ENCODE results near the gene NUP210. TPM values are rescaled to one million over a fixed set of nuclear protein-coding genes. Genes with fewer than 3 reads are reported as not detected.

The NUP210 gene
- total RNA-seq, 1 donor from 2014 or later, result 161 TPM

GRCh38 chr3:13294442-13295351 lies 125.4 kb downstream of the NUP210 start:
- intact Hi-C loops (cut with micrococcal nuclease), result no loop called here

- intact Hi-C loops (cut with micrococcal nuclease), result no loop called here
Measured at GRCh38 chr3:13292375-13292774, 127.7 kb downstream of the NUP210 start.

GRCh38 chr3:13290941-13291340 lies 129.2 kb downstream of the NUP210 start:
- intact Hi-C loops (cut with micrococcal nuclease), result no loop called here

- intact Hi-C loops (cut with micrococcal nuclease), result no loop called here
Measured at GRCh38 chr3:13289771-13290285, 130.3 kb downstream of the NUP210 start.

- intact Hi-C loops (cut with micrococcal nuclease), result no loop called here
Measured at GRCh38 chr3:13288732-13289718, 131.1 kb downstream of the NUP210 start.

- intact Hi-C loops (cut with micrococcal nuclease), result no loop called here
Measured at GRCh38 chr3:13287833-13288232, 132.3 kb downstream of the NUP210 start.

- intact Hi-C loops (cut with micrococcal nuclease), result no loop called here
Measured at GRCh38 chr3:13286873-13287272, 133.2 kb downstream of the NUP210 start.

GRCh38 chr3:13285007-13285567 lies 135.0 kb downstream of the NUP210 start:
- intact Hi-C loops (cut with micrococcal nuclease), result no loop called here

GRCh38 chr3:13283877-13284264 lies 136.3 kb downstream of the NUP210 start:
- intact Hi-C loops (cut with micrococcal nuclease), result no loop called here

DNA sequence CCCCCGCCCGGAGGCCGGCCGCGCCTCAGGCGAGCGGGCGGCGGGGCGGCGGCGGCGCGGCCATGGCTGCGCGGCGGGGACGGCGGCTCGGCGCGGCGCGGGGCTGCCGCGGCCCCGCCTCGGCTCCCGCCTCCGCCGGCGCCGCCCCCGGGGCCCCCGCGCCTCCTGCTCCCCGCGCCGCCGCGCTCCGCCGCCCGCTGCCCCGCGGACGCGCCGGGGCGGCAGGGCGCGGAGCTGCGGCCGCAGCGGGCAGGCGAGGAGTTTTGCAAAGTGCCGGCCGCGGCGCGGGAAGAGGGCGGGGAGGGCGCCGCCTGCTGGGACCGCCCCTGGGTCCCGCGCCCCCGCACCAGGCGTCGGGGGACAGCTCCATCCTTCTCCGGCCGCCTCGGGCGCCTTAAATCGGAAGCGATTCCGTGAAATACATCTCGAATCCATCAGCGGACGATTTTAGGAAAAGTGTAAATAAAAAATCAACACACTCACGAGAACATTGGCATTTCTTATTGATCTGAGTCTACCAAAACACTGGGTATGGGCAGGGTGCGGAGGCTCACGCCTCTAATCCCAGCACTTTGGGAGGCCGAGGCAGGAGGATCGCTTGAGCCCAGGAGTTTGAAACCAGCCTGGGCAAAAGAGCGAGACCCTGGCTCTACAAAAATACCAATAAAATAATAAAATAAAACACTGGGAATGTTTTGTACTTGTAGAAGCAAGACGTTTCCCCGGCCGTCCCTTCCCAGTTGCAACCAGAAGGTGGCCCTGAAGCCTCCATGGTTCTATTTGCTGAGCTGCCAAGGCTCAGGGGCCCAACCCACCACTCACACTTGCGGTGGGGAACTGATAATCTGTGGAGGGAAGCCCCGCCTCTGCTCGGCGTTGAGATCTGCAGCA lies 136.9 kb downstream of the NUP210 start:
- intact Hi-C loops (cut with micrococcal nuclease), result no loop called here

DNA sequence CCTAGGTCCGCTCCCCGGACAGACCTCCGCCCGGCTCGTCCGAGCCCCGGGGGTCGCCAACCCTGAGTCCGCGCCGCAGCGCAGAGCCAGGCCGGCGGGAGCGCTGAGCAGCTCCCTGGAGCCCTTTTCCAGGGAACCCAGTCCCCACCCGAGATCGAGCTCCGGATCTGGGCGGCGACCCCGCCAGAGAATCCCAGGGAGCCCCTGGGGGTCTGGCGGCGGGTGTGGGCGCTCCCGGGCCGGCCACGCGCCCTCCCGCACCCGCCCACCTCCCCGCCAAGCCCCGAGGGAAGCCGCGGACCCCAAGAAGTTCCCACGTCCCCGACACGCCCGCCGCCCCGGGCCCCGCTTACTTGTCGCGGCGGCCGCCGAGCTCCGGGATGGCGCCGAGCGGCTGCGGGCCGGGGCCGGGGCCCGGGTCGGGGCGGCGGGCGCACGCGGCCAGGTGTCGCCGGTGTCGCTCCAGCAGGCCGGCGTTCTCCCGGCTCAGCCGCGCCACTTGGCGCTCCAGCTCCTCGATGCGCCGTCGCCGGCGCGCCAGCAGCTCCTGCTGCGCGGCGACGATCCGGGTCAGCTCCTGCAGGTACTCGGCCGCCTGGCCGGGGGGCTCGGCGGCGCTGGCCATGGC lies 137.7 kb downstream of the NUP210 start:
- intact Hi-C loops (cut with micrococcal nuclease), result no loop called here

- intact Hi-C loops (cut with micrococcal nuclease), result no loop called here
Measured at GRCh38 chr3:13281507-13282357, 138.4 kb downstream of the NUP210 start.

DNA sequence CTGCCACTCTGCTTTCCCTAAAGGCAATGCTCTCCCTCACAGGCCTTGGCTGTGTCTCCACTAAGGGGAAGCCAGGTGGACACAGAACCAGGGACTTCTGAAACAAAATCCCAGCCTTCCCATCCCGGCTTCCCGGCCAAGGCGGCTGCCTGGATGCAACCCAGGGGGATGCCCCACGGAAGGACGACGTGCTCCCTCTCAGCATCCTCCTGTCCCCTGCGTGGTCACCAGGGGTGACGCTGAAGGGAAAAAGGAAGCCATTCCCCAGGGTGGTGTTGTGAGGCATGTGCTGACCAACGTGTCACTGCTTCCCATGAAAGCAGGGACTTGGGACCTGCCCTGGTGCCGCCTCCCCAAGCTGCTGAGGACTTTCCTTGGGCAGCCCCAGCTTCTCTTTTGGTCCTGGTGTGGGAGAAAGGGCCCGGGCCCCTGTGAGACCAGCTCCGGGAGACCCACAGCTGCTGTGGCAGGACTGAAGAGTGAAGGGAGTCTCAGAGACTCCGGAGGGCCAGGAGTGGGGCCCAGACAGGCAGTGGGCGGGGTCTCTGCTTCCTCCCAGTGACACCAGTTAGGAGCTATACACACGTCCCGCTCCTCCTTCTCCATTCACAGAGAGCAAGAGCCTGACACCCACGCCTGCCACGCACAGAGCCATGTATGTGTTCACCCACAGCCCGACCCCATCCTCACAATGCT lies 139.2 kb downstream of the NUP210 start:
- intact Hi-C loops (cut with micrococcal nuclease), result no loop called here

DNA sequence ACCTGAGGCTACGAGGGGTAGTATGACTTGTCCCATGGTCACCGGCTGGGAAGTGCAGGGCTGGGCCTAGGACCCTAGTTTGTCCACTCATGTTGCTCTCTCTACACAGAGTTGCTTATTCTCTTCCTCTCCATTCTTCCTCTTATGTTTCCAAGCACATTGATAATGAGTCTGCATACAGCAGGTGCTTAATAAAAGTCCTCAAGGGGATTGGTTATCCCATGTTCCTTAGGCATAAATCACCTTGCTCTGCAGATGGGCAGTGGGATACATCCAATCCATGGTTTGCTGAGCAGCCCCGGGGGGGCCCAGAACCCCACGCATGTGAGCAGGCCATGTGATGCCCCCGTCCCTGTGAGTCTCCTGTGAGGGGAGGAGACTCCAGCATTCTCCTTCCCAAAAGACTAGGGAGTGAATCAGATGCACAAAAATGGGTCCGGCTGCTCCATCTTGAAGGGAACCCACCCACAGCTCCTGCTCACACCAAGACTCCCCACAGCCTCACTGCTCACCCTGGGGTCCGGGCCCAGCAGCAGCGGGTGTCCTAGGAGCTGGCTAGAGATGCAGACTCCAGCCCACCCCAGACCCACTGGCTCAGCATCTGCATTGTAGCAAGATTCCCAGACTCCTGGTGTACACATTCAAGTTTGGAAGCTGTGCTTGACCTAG lies 139.9 kb downstream of the NUP210 start:
- intact Hi-C loops (cut with micrococcal nuclease), result no loop called here

DNA sequence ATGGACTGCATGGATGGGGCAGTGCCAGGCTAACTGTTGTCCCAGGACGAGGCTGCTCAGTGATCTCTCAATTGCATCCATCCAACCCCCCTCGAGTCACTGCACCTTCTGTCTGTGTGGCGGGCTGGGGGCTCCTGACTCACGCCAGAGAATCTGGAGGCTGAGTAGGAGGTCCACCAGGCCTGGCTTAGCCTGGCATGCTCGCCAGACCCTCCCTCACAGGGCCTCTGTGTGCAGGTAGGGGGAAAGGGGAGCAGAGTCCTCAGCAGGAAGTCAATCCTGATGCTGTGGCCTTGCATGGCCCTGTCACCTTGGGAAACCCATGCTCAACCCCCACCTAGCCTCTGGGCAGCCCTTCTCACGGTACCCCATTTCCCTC lies 140.6 kb downstream of the NUP210 start:
- intact Hi-C loops (cut with micrococcal nuclease), result no loop called here

GRCh38 chr3:13278783-13279531 lies 141.2 kb downstream of the NUP210 start:
- intact Hi-C loops (cut with micrococcal nuclease), result no loop called here

DNA sequence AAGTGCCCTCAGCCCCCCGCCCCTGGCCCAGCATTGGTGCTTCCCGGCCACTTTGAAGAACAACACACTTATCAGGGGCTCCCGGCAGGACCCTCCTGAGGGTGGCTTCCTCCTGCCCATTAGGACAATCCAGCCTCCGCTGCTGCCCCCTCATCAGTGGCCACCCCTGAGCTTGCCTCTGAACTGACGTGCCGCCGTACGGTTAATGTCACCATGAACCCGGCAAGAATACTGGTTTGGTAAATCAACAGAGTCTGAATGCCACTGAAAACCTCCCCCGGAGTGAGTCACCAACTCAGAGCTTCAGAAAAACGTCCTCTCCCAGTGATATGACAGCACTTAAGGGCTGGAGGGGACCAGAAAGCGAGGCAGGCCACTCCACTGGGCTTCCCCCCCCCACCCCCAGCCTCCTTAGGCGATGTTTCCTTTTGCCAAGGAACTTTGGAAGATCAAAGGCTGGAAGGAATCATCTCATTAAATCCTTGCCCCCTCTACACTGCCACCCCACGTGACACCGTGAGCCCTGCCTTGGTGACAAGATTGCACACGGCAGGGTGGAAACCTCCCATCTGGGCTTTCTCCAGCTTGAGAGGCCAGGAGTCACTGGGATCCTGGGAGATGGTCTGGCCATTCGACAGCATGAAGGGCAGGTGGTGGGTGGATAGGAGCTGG lies 142.1 kb downstream of the NUP210 start:
- intact Hi-C loops (cut with micrococcal nuclease), result no loop called here
